ENCODE measurements around the gene OTOGL.
"Not testable (repeated sequence)": the region's sequence is repeated elsewhere in the genome, so short reads cannot be mapped to it uniquely, and the experiment has no call there.

Gene OTOGL

GRCh38 chr12:80140005-80140404 is 40.7 kb downstream of the OTOGL start:
- no peak for DNase-seq

GRCh38 chr12:80142640-80143039 is 43.3 kb downstream of the OTOGL start:
- no peak for DNase-seq

- no peak for DNase-seq
Observed at GRCh38 chr12:80143537-80143936, 44.2 kb downstream of the OTOGL start.

- not testable (repeated sequence) for DNase-seq
Observed at GRCh38 chr12:80149547-80150313, 50.4 kb downstream of the OTOGL start.

GRCh38 chr12:80151131-80151530 is 51.8 kb downstream of the OTOGL start:
- no peak for DNase-seq

- DNase-seq = no peak
Observed at GRCh38 chr12:80154261-80154660, 54.9 kb downstream of the OTOGL start.

- DNase-seq = no peak
Observed at GRCh38 chr12:80156306-80156705, 57.0 kb downstream of the OTOGL start.

- DNase-seq = no peak
Observed at GRCh38 chr12:80157645-80158044, 58.3 kb downstream of the OTOGL start.

- no peak for DNase-seq
Observed at GRCh38 chr12:80161612-80162011, 62.3 kb downstream of the OTOGL start.

GRCh38 chr12:80162177-80162576 is 62.8 kb downstream of the OTOGL start:
- DNase-seq = no peak

GRCh38 chr12:80165746-80166145 is 66.4 kb downstream of the OTOGL start:
- DNase-seq = no peak

- DNase-seq = no peak
Observed at GRCh38 chr12:80166751-80167150, 67.4 kb downstream of the OTOGL start.

GRCh38 chr12:80168936-80169335 is 69.6 kb downstream of the OTOGL start:
- no peak for DNase-seq

GRCh38 chr12:80170915-80171314 is 71.6 kb downstream of the OTOGL start:
- no peak for DNase-seq

- no peak for DNase-seq
Observed at GRCh38 chr12:80173083-80173864, 73.9 kb downstream of the OTOGL start.

GRCh38 chr12:80175307-80175930 is 76.1 kb downstream of the OTOGL start:
- DNase-seq = no peak

- DNase-seq = no peak
Observed at GRCh38 chr12:80176706-80177105, 77.4 kb downstream of the OTOGL start.

- DNase-seq = no peak
Observed at GRCh38 chr12:80178846-80179245, 79.5 kb downstream of the OTOGL start.

GRCh38 chr12:80183939-80184338 is 84.6 kb downstream of the OTOGL start:
- DNase-seq = no peak

GRCh38 chr12:80184926-80185325 is 85.6 kb downstream of the OTOGL start:
- no peak for DNase-seq

GRCh38 chr12:80186727-80187217 is 87.4 kb downstream of the OTOGL start:
- DNase-seq = peak in 1 of 2 experiments; percentile 1

GRCh38 chr12:80187660-80188090 is 88.3 kb downstream of the OTOGL start:
- no peak for DNase-seq

GRCh38 chr12:80188576-80188975 is 89.2 kb downstream of the OTOGL start:
- no peak for DNase-seq

GRCh38 chr12:80189241-80189640 is 89.9 kb downstream of the OTOGL start:
- DNase-seq = no peak

All from activated CD4-positive, alpha-beta T cell treated with anti-CD3 and anti-CD28 coated beads, Interleukin-2, amount 50 U/mL, for 4 hours (primary cell).